Stimulated activated naive CD8-positive, alpha-beta T cell treated with anti-CD3 and anti-CD28 coated beads, Interleukin-15, Interleukin-2, amounts not matched to agents 100 U/mL and 50 U/mL, for 24 hours (primary cell): Measurements from ENCODE around the gene PREB.

Source experiments
- ATAC-seq: fragments of 150-1000 bp; cut with Tn5 transposase; one replicate; pipeline ENCODE4 v1.10.0; 2021
- DNase-seq: peaks from one replicate; pipeline ENCODE4 v3.0.0; 2021

PREB gene

DNA sequence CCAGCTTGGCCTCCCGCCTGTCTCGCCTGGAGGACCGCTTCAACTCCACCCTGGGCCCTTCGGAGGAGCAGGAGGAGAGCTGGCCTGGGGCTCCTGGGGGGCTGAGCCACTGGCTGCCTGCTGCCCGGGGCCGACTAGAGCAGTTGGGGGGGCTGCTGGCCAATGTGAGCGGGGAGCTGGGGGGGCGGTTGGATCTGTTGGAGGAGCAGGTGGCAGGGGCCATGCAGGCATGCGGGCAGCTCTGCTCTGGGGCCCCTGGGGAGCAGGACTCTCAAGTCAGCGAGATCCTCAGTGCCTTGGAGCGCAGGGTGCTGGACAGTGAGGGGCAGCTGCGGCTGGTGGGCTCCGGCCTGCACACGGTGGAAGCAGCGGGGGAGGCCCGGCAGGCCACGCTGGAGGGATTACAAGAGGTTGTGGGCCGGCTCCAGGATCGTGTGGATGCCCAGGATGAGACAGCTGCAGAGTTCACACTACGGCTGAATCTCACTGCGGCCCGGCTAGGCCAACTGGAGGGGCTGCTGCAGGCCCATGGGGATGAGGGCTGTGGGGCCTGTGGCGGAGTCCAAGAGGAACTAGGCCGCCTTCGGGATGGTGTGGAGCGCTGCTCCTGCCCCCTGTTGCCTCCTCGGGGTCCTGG, 51.5 kb downstream of the PREB start:
- no peak for ATAC-seq
- no peak for DNase-seq

DNA sequence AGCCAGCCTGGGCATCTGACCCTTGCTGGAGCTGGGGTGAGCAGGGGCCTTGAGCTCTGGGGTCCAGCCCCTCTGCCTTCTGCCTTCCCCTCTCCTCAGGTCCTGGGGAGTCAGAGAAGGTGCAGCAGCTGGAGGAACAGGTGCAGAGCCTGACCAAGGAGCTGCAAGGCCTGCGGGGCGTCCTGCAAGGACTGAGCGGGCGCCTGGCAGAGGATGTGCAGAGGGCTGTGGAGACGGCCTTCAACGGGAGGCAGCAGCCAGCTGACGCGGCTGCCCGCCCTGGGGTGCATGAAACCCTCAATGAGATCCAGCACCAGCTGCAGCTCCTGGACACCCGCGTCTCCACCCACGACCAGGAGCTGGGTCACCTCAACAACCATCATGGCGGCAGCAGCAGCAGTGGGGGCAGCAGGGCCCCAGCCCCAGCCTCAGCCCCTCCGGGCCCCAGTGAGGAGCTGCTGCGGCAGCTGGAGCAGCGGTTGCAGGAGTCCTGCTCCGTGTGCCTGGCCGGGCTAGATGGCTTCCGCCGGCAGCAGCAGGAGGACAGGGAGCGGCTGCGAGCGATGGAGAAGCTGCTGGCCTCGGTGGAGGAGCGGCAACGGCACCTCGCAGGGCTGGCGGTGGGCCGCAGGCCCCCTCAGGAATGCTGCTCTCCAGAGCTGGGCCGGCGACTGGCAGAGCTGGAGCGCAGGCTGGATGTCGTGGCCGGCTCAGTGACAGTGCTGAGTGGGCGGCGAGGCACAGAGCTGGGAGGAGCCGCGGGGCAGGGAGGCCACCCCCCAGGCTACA, 52.3 kb downstream of the PREB start:
- DNase-seq (no peak), ATAC-seq (no peak)
